ENCODE data around the gene BEST2. TPM values are rescaled to one million over a fixed set of nuclear protein-coding genes. Genes with fewer than 3 reads are reported as not detected.

The BEST2 gene
- total RNA-seq, 1 donor from 2014 or later = not detected

DNA sequence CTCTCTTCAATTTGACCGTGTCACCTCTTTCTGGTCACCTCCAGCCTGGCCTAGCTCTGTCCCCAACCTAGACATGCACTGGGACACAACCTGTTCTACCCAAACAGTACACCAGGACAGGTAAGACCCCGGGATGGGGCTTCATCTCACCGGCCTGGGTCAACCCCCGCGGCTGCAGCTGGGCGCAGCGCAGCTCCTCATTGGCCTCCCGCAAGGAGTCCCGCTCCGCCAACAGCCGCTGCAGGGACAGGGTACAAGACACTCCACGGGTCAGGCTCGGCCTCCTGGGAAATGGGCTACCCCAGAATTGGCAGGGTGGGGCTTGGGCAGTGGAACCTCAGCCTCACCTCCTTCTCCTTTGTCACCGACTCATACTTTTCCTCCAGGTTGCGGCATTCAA, 16.1 kb downstream of the BEST2 start:
- TF ChIP-seq, protein P1, sequence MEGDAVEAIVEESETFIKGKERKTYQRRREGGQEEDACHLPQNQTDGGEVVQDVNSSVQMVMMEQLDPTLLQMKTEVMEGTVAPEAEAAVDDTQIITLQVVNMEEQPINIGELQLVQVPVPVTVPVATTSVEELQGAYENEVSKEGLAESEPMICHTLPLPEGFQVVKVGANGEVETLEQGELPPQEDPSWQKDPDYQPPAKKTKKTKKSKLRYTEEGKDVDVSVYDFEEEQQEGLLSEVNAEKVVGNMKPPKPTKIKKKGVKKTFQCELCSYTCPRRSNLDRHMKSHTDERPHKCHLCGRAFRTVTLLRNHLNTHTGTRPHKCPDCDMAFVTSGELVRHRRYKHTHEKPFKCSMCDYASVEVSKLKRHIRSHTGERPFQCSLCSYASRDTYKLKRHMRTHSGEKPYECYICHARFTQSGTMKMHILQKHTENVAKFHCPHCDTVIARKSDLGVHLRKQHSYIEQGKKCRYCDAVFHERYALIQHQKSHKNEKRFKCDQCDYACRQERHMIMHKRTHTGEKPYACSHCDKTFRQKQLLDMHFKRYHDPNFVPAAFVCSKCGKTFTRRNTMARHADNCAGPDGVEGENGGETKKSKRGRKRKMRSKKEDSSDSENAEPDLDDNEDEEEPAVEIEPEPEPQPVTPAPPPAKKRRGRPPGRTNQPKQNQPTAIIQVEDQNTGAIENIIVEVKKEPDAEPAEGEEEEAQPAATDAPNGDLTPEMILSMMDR (IDR thresholded peaks at IDR 0.05) = no peak
- Mint-ChIP-seq H3K36me3 (ENCODE audit: unreplicated experiment) (peaks cover 3% of the 10 kb centered on the region), H3K9me3 (ENCODE audit: unreplicated experiment) (no peaks in the 10 kb centered on the region), H3K4me1 (ENCODE audit: unreplicated experiment) (peaks cover 2% of the 10 kb centered on the region), H3K4me3 (ENCODE audit: unreplicated experiment) (no peak overlapping the region), H3K27ac (ENCODE audit: unreplicated experiment) (no peak overlapping the region), H3K27me3 (ENCODE audit: unreplicated experiment) (no peaks in the 10 kb centered on the region)
- DNase-seq (ENCODE audit: extremely low spot score, unreplicated experiment) = no peak

DNA sequence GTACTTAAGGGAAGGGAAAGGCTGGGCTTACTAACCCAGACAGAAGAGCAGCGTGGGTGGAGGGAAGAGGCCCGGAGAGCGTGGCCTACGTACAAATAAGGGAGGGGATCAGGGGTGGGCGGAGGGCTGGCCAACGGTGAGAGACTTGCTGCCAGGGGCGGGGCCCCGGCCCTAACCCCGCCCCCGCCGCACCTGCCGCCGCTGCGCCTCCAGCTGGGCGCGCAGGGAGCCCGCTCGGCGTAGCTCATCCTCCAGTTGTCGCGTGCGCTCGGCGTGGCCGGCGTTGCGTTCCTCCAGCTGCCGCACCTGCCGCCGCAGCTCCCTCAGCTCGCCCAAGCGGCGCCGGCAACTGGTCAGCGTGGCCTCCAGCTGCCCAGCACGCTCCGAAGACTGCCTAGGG, 18.1 kb downstream of the BEST2 start:
- Mint-ChIP-seq H3K4me1 (ENCODE audit: unreplicated experiment) (peaks cover 5% of the 10 kb centered on the region), H3K36me3 (ENCODE audit: unreplicated experiment) (no peaks in the 10 kb centered on the region), H3K27ac (ENCODE audit: unreplicated experiment) (no peak overlapping the region), H3K9me3 (ENCODE audit: unreplicated experiment) (no peaks in the 10 kb centered on the region), H3K27me3 (ENCODE audit: unreplicated experiment) (no peaks in the 10 kb centered on the region), H3K4me3 (ENCODE audit: unreplicated experiment) (no peak overlapping the region)
- DNase-seq (ENCODE audit: extremely low spot score, unreplicated experiment) = no peak
- TF ChIP-seq, protein P1 (IDR thresholded peaks at IDR 0.05) = no peak

DNA sequence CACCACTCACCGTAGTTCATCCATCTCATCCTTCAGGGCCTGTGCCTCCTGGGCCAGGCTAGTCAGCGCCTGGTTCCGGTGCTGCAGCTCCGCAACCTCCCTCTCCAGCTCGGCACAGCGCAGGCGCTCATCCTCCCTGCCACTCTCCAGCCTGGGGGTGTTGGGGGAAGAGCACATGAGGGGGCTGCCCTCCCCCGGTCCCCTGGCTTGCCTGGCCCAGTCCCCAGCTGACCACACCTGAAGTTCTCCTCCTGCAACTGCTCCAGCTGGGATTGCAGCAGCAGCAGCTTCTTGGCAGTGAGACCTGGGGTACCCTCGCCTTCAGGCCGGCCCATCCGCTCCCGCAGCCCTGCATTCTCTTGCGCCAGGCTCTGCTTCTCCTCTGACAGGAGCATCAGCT, 19.3 kb downstream of the BEST2 start:
- no peaks in the 10 kb centered on the region for H3K27me3 Mint-ChIP-seq (ENCODE audit: unreplicated experiment)
- H3K9me3 Mint-ChIP-seq (ENCODE audit: unreplicated experiment) = no peaks in the 10 kb centered on the region
- H3K4me1 Mint-ChIP-seq (ENCODE audit: unreplicated experiment) = peaks cover 5% of the 10 kb centered on the region
- no peak overlapping the region for H3K4me3 Mint-ChIP-seq (ENCODE audit: unreplicated experiment)
- no peak for DNase-seq (ENCODE audit: extremely low spot score, unreplicated experiment)
- TF ChIP-seq, protein P1 (IDR thresholded peaks at IDR 0.05) = no peak
- H3K36me3 Mint-ChIP-seq (ENCODE audit: unreplicated experiment) = no peaks in the 10 kb centered on the region
- no peak overlapping the region for H3K27ac Mint-ChIP-seq (ENCODE audit: unreplicated experiment)

DNA sequence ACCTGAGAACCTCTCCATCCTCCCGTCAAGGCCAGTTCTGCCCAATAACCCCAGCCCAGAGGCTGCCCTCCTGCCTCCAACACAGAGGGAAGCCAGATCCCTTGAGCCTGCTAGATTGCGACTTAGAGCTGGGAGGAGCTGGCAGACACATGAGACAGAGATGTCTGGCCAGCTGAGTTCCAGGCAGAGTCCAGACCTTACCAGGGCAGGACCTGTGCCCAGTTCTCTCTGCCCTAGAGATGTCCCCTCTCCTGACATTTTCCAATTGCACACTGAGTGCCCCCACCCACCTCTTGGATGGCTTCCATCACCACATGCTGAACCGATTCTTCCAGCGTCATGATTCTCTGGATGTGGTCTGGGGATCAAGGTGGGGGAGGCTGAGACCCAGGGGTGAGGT, 20.7 kb downstream of the BEST2 start:
- H3K4me3 Mint-ChIP-seq (ENCODE audit: unreplicated experiment) = no peak overlapping the region
- H3K4me1 Mint-ChIP-seq (ENCODE audit: unreplicated experiment) = peaks cover 7% of the 10 kb centered on the region
- H3K27ac Mint-ChIP-seq (ENCODE audit: unreplicated experiment) = no peak overlapping the region
- TF ChIP-seq, protein P1 (IDR thresholded peaks at IDR 0.05) = no peak
- no peaks in the 10 kb centered on the region for H3K9me3 Mint-ChIP-seq (ENCODE audit: unreplicated experiment)
- H3K36me3 Mint-ChIP-seq (ENCODE audit: unreplicated experiment) = no peaks in the 10 kb centered on the region
- H3K27me3 Mint-ChIP-seq (ENCODE audit: unreplicated experiment) = no peaks in the 10 kb centered on the region
- no peak for DNase-seq (ENCODE audit: extremely low spot score, unreplicated experiment)

DNA sequence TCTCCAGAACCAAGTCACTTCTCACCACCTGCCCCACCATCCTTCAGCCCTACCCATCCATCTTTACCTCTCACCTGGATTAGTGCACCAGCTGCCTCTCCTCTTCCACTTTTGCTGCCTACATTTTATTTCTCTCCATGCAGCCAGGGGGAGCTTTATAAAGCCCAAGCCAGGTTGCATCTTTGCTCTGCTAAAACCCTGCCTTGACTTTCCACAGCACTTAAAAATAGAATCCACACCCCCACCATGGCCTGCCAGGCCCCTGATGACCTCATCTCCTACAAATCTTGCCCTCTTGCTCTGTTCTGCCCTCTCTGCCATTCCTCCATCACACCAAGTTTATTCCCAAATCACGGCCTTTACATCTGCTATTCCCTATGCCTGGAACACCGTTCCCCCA, 22.0 kb downstream of the BEST2 start:
- H3K36me3 Mint-ChIP-seq (ENCODE audit: unreplicated experiment) = no peaks in the 10 kb centered on the region
- H3K27me3 Mint-ChIP-seq (ENCODE audit: unreplicated experiment) = no peaks in the 10 kb centered on the region
- no peaks in the 10 kb centered on the region for H3K9me3 Mint-ChIP-seq (ENCODE audit: unreplicated experiment)
- peak overlapping the region; percentile 2 for H3K4me3 Mint-ChIP-seq (ENCODE audit: unreplicated experiment)
- TF ChIP-seq, protein P1 (IDR thresholded peaks at IDR 0.05) = peak; percentile 34
- H3K4me1 Mint-ChIP-seq (ENCODE audit: unreplicated experiment) = peaks cover 17% of the 10 kb centered on the region
- H3K27ac Mint-ChIP-seq (ENCODE audit: unreplicated experiment) = no peak overlapping the region
- no peak for DNase-seq (ENCODE audit: extremely low spot score, unreplicated experiment)
